Epithelial cell of alveolus of lung (primary cell): ENCODE measurements around the gene DYNLT1. TPM values are rescaled to one million over a fixed set of nuclear protein-coding genes. Genes with fewer than 3 reads are reported as not detected.

Experiments
- total RNA-seq: library from RNA; depleted of rRNA; stranded (reverse); fragments of >200 nt; gene quantifications from 2 replicates; pipeline ENCODE4 v1.2.1, GENCODE V29; 2015

The DYNLT1 gene
- 69.8 and 144 TPM in 2 replicates for total RNA-seq

GRCh38 chr6:158644231-158645063 is at the start of gene DYNLT1:
TSS of gene DYNLT1 (minus strand) at chr6:158644743. CDS start at chr6:158644708, 35 bp downstream.

GRCh38 chr6:158649289-158650143 is 5.0 kb upstream of the DYNLT1 start, which contains the start of gene SYTL3:
TSS of gene SYTL3 (plus strand) at chr6:158650054. CDS start at chr6:158663269, 13,215 bp downstream.

Other genes starting within 250 kb of the DYNLT1 start
- 21.1 and 31.4 TPM in 2 replicates for gene TMEM181, start 84.7 kb downstream of the DYNLT1 start, total RNA-seq
- gene SYTL3, start 5.3 kb upstream of the DYNLT1 start, total RNA-seq = 1.3 and 1.4 TPM in 2 replicates
- gene EZR, start 174.6 kb upstream of the DYNLT1 start, total RNA-seq = 20.8 and 87.5 TPM in 2 replicates